ENCODE measurements around the gene SELENOK. TPM values are rescaled to one million over a fixed set of nuclear protein-coding genes. Genes with fewer than 3 reads are reported as not detected.
"Not testable (repeated sequence)": the region's sequence is repeated elsewhere in the genome, so short reads cannot be mapped to it uniquely, and the experiment has no call there.

SELENOK gene
- total RNA-seq, 1 experiment from 2014 or later = 51.5 TPM

GRCh38 chr3:53936347-53936746 is 44.7 kb upstream of the SELENOK start:
- H3K27ac Mint-ChIP-seq (ENCODE audit: unreplicated experiment) = no peak overlapping the region
- H3K27me3 Mint-ChIP-seq (ENCODE audit: insufficient read depth, unreplicated experiment) = no peaks in the 10 kb centered on the region
- no peak for DNase-seq
- Histone ChIP-seq H3K36me3 (ENCODE audit: control insufficient read depth, insufficient read depth, low read length) (no peaks in the 10 kb centered on the region), H3K9me3 (0 out of 2 replicates have a peak, but pooled peaks cover 3% of the 10 kb centered on the region), H3K27me3 (replicated peaks; ENCODE audit: control insufficient read depth, insufficient read depth, low read length) (no peaks in the 10 kb centered on the region), H3K4me1 (no peaks in the 10 kb centered on the region), H3K4me3 (ENCODE audit: low read depth, low read length) (no peak overlapping the region)
- intact Hi-C loops (cut with micrococcal nuclease; ENCODE audit: unreplicated experiment) = loop anchor here (5.0 kb wide), 1 partner anchor 496 kb away; no protein-coding TSS in a partner anchor
- no TSS peak for BruUV-seq (replicated peaks)
- POLR2A ChIA-PET = no interaction called here
- H3K36me3 Mint-ChIP-seq (ENCODE audit: insufficient read depth, unreplicated experiment) = no peaks in the 10 kb centered on the region
- no peaks in the 10 kb centered on the region for H3K9me3 Mint-ChIP-seq (ENCODE audit: unreplicated experiment)
- no peak overlapping the region for H3K4me3 Mint-ChIP-seq (ENCODE audit: unreplicated experiment)
- no peaks in the 10 kb centered on the region for H3K4me1 Mint-ChIP-seq (ENCODE audit: low read depth, unreplicated experiment)
- no peak for TF ChIP-seq CTCF (IDR thresholded peaks at IDR 0.05; ENCODE audit: insufficient read depth in 1 of 2, low read depth in 1 of 2, low read length in 1 of 2, severe bottlenecking in 1 of 2, unreplicated experiment in 1 of 2)
- CTCF ChIA-PET = no interaction called here

DNA sequence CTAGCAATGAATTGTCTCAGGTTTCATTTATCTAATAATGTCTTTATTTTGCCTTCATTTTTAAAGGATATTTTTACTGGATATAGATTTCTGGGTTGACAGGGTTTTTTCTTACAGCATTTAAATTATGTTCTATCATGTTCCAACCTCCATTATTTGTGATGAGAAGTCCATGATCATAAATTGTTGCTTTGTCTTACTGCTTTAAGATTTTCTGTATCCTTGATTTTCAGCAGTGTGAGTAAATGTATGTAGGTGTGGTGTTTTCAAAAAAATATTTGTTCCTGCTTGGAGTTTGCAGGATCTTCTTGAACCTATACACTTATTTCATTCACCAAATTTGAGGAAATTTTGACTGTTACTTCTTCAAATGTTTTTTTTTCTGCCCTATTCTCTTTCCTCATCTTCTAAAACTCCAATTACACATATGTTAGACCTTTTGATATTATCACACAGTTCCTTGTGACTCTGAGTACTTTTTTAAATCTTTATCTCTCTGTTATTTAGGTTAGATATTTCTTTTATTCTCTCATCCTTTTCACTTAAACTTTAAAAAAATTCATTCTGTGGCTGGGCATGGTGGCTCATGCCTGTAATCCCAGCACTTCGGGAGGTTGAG is 43.7 kb upstream of the SELENOK start:
- ChIA-PET POLR2A (no interaction called here), CTCF (no interaction called here)
- Mint-ChIP-seq H3K27ac (ENCODE audit: unreplicated experiment) (no peak overlapping the region), H3K4me3 (ENCODE audit: unreplicated experiment) (no peak overlapping the region), H3K4me1 (ENCODE audit: low read depth, unreplicated experiment) (no peaks in the 10 kb centered on the region), H3K36me3 (ENCODE audit: insufficient read depth, unreplicated experiment) (no peaks in the 10 kb centered on the region), H3K9me3 (ENCODE audit: unreplicated experiment) (no peaks in the 10 kb centered on the region), H3K27me3 (ENCODE audit: insufficient read depth, unreplicated experiment) (no peaks in the 10 kb centered on the region)
- BruUV-seq (replicated peaks) = no TSS peak
- no peak overlapping the region for H3K4me3 ChIP-seq (ENCODE audit: low read depth, low read length)
- 0 out of 2 replicates have a peak, but pooled peaks cover 3% of the 10 kb centered on the region for H3K9me3 ChIP-seq
- no peaks in the 10 kb centered on the region for H3K36me3 ChIP-seq (ENCODE audit: control insufficient read depth, insufficient read depth, low read length)
- no peaks in the 10 kb centered on the region for H3K27me3 ChIP-seq (replicated peaks; ENCODE audit: control insufficient read depth, insufficient read depth, low read length)
- DNase-seq = no peak
- no peak for TF ChIP-seq CTCF (IDR thresholded peaks at IDR 0.05; ENCODE audit: insufficient read depth in 1 of 2, low read depth in 1 of 2, low read length in 1 of 2, severe bottlenecking in 1 of 2, unreplicated experiment in 1 of 2)
- intact Hi-C loops (cut with micrococcal nuclease; ENCODE audit: unreplicated experiment) = loop anchor here (5.0 kb wide), 1 partner anchor 497 kb away; no protein-coding TSS in a partner anchor
- H3K4me1 ChIP-seq = no peaks in the 10 kb centered on the region

GRCh38 chr3:53927208-53927872 is 35.7 kb upstream of the SELENOK start:
- H3K4me1 ChIP-seq = peaks cover 12% of the 10 kb centered on the region; the same call in 1 of the 2 replicates
- CTCF ChIA-PET; H3K9me3 Mint-ChIP-seq (ENCODE audit: unreplicated experiment); H3K9me3 ChIP-seq; H3K36me3 ChIP-seq (ENCODE audit: control insufficient read depth, insufficient read depth, low read length); POLR2A ChIA-PET; H3K36me3 Mint-ChIP-seq (ENCODE audit: insufficient read depth, unreplicated experiment); H3K27me3 Mint-ChIP-seq (ENCODE audit: insufficient read depth, unreplicated experiment); H3K27me3 ChIP-seq (replicated peaks; ENCODE audit: control insufficient read depth, insufficient read depth, low read length); H3K4me1 Mint-ChIP-seq (ENCODE audit: low read depth, unreplicated experiment): not testable (repeated sequence)
- intact Hi-C loops (cut with micrococcal nuclease; ENCODE audit: unreplicated experiment) = loop anchor here (1.0 kb wide), 1 partner anchor 36 kb away; the partner anchor contains the start of gene SELENOK
- Mint-ChIP-seq H3K27ac (ENCODE audit: unreplicated experiment) (peak overlapping the region; percentile 94), H3K4me3 (ENCODE audit: unreplicated experiment) (peak overlapping the region; percentile 93)
- peak in 1 of 2 experiments; percentile 35 for TF ChIP-seq CTCF (IDR thresholded peaks at IDR 0.05; ENCODE audit: insufficient read depth in 1 of 2, low read depth in 1 of 2, low read length in 1 of 2, severe bottlenecking in 1 of 2, unreplicated experiment in 1 of 2)
- TSS peak; percentile 54 for BruUV-seq (replicated peaks)
- peak overlapping the region; percentile 40 for H3K4me3 ChIP-seq (ENCODE audit: low read depth, low read length)
- DNase-seq = peak; percentile 75 to 82
